Measurements from ENCODE around the gene ASH1L.

GRCh38 chr1:155607708-155608107, 45.1 kb upstream of the ASH1L start:
- no peak for TF ChIP-seq TAF1 (IDR thresholded peaks at IDR 0.05; ENCODE audit: low read depth, low read length)
- TF ChIP-seq POLR2AphosphoS5 (IDR thresholded peaks at IDR 0.05; ENCODE audit: low read depth, low read length), result no peak
- no peak for TF ChIP-seq POLR2A (IDR thresholded peaks at IDR 0.05; ENCODE audit: low read depth, low read length)
- TF ChIP-seq SPI1 (IDR thresholded peaks at IDR 0.05; ENCODE audit: low read depth, low read length), result no peak
- TF ChIP-seq POU2F2 (IDR thresholded peaks at IDR 0.05; ENCODE audit: low read depth, low read length), result no peak
- TF ChIP-seq PAX5 (IDR thresholded peaks at IDR 0.05; ENCODE audit: insufficient read depth, low read length, severe bottlenecking), result no peak

All from GM12891 (cell line).